Small intestine (tissue), 7 donors: ENCODE data around the gene BOLA1. TPM values are rescaled to one million over a fixed set of nuclear protein-coding genes. Genes with fewer than 3 reads are reported as not detected.
A peak's percentile ranks its signal among the peaks of the same experiment; 100 is the strongest.
"Not testable (repeated sequence)": the region's sequence is repeated elsewhere in the genome, so short reads cannot be mapped to it uniquely, and the experiment has no call there.

Source experiments
- DNase-seq, 2 donors: peaks; one replicate each; pipeline versions ENCODE4 v3.0.0 to v3.0.0-alpha.2; 2013
- FAIRE-seq: peaks from 2 replicates; lab custom pipeline; 2012; peaks lifted over from hg19 to GRCh38; lab: Jason Lieb, UNC
- H3K27ac ChIP-seq, 3 donors: one replicate each; pipeline ENCODE4 v1.5.1; 2013; ENCODE audit warnings: low read length in 2 of 3, mild to moderate bottlenecking in 2 of 3, control low read depth in 1 of 3, inconsistent platforms in 1 of 3, low read depth in 1 of 3, moderate library complexity in 1 of 3
- H3K27me3 ChIP-seq, 3 donors: one replicate each; pipeline ENCODE4 v1.6.1; 2013; ENCODE audit warnings: low read length in 3 of 3, inconsistent platforms in 1 of 3; ENCODE audit not compliant: control insufficient read depth in 3 of 3, insufficient read depth in 3 of 3
- H3K36me3 ChIP-seq, 3 donors: one replicate each; pipeline ENCODE4 v1.6.1; 2013; ENCODE audit warnings: low read length in 3 of 3, inconsistent platforms in 1 of 3, low read depth in 1 of 3, mild to moderate bottlenecking in 1 of 3, moderate library complexity in 1 of 3; ENCODE audit not compliant: control insufficient read depth in 3 of 3, insufficient read depth in 2 of 3
- H3K4me1 ChIP-seq, 3 donors: one replicate each; pipeline ENCODE4 v1.6.1; 2013; ENCODE audit warnings: low read length in 2 of 3, inconsistent platforms in 1 of 3, low read depth in 1 of 3, mild to moderate bottlenecking in 1 of 3, moderate library complexity in 1 of 3; ENCODE audit not compliant: control insufficient read depth in 3 of 3, insufficient read depth in 2 of 3
- H3K4me3 ChIP-seq, 3 donors: one replicate each; pipeline ENCODE4 v1.5.1; 2013; ENCODE audit warnings: low read length in 3 of 3, control low read depth in 1 of 3, inconsistent platforms in 1 of 3, low read depth in 1 of 3, mild to moderate bottlenecking in 1 of 3, moderate library complexity in 1 of 3
- H3K9me3 ChIP-seq, 2 donors: one replicate each; pipeline ENCODE4 v1.6.1; 2013; ENCODE audit warnings: low read depth in 1 of 2, low read length in 1 of 2; ENCODE audit not compliant: control insufficient read depth in 2 of 2, insufficient read depth in 1 of 2
- WGBS, 3 donors: extraction: QIAGEN DNeasy Blood & Tissue Kit; methylation state at CpG; one replicate each; pipeline ENCODE4 v1.1.7; 2013; 5-methylcytosine and 5-hydroxymethylcytosine counted together
- polyA plus RNA-seq, 4 donors: library from polyadenylated mRNA; stranded (reverse) in 3 of 4; unstranded in 1 of 4; fragments of 200-250 nt in 3 of 4; fragments of 120-200 nt in 1 of 4; gene quantifications; one replicate each; pipeline versions ENCODE4 v1.2.1 to v1.2.3, GENCODE V29; 2013
- donor health status: healthy with polysubstance abuse.
- donor health status: control.
- donor health status: control.
- donor health status: Bipolar disorder and iron deficiency.
- donor health status: healthy.

BOLA1 gene
- polyA plus RNA-seq, 4 donors, result 19.7 to 49.4 (median 28.0) TPM

DNA sequence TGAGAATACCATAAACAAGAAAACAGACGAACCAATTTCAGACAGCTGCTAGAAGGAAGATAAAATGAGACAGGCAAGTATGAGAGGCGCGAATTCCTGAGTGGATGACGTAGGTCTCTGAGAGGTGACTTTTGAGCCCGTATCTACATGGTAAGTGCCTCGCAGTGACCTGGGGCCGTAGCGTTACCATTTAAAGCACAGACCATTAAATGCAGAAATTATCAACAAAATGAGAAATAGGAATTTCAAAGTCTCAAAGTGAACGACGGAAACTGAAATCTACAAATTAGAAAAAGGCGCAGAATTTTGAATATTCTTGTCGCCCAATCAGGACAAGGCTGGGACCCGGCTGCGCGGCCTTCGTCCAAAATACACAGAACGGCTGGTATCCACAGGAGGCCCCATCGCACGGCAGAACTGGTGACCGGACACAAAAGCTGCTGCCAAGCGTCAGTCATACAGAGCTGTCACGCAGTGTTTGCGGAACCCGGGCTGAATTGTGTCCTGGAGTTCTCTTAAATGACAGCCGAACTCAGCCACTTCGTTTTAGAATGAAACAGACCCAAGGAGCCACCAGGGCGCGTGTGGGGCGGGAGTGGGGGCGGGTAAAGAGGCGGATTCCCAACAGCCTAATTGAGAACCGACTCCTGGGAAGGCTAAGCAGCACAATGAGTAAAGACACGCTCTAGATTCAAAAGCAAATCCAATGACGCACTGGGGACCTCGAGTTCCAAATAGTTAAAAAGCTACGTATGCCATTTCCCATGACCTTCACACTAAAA lies 13.8 kb upstream of the BOLA1 start:
- FAIRE-seq (no peak), DNase-seq (peak; percentile 86 to 87)
- Histone ChIP-seq H3K9me3 (no peaks in the 10 kb centered on the region), H3K4me1 (peaks cover 0 to 18% (median 5%) of the 10 kb centered on the region in 3 donors), H3K4me3 (peak overlapping the region; percentile 54 to 72 (median 63)), H3K36me3 (no peaks in the 10 kb centered on the region), H3K27ac (peak overlapping the region; percentile 90 to 98 (median 94)), H3K27me3 (no peaks in the 10 kb centered on the region)
- 0 to 1% (median 0%) methylated on average over 36 of the region's 36 CpGs for WGBS, 3 donors

DNA sequence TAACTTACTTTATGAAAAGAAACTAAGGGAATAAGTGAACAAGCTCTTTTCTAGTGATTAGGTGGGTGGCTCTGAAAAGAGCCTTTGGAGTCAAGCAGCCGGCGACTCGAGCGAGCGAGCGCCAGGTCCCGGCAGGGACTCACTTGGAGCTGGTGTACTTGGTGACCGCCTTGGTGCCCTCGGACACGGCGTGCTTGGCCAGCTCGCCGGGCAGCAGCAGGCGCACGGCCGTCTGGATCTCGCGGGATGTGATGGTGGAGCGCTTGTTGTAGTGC lies 13.3 kb upstream of the BOLA1 start:
- H3K9me3 ChIP-seq, H3K36me3 ChIP-seq, FAIRE-seq, H3K27me3 ChIP-seq, DNase-seq: not testable (repeated sequence)
- Histone ChIP-seq H3K27ac (peak overlapping the region; percentile 90 to 98 (median 94)), H3K4me1 (peaks cover 0 to 18% (median 5%) of the 10 kb centered on the region in 3 donors), H3K4me3 (peak overlapping the region; percentile 54 to 72 (median 63))
- 0% methylated on average over 17 to 19 of the region's 19 CpGs for WGBS, 3 donors

- DNase-seq (peak; percentile 98 to 99), FAIRE-seq (no peak)
- Histone ChIP-seq H3K4me1 (peaks cover 0 to 18% (median 5%) of the 10 kb centered on the region in 3 donors), H3K36me3 (no peaks in the 10 kb centered on the region), H3K27ac (peak overlapping the region; percentile 96 to 99 (median 98)), H3K4me3 (peak overlapping the region; percentile 63 to 76 (median 76)), H3K9me3 (no peaks in the 10 kb centered on the region), H3K27me3 (no peaks in the 10 kb centered on the region)
- 0% methylated on average over 62 of the region's 62 CpGs for WGBS, 3 donors
These were observed 12.8 kb upstream of the BOLA1 start for GRCh38 chr1:149886396-149887195.

DNA sequence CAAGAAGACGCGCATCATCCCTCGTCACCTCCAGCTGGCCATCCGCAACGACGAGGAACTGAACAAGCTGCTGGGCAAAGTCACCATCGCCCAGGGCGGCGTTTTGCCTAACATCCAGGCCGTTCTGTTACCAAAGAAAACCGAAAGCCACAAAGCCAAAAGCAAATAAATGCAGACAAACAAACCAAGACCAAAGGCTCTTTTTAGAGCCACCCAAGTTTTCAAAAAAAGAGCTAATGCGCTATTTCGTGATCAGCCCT lies 12.2 kb upstream of the BOLA1 start:
- H3K27me3 ChIP-seq, FAIRE-seq, DNase-seq, H3K9me3 ChIP-seq, H3K36me3 ChIP-seq: not testable (repeated sequence)
- 0% methylated on average over 8 to 13 of the region's 13 CpGs for WGBS, 3 donors
- Histone ChIP-seq H3K4me1 (peaks cover 0 to 17% (median 5%) of the 10 kb centered on the region in 3 donors), H3K27ac (peak overlapping the region; percentile 96 to 99 (median 98)), H3K4me3 (peak overlapping the region; percentile 26 to 76 (median 76))

GRCh38 chr1:149887456-149888246 lies 11.7 kb upstream of the BOLA1 start:
- FAIRE-seq (no peak), DNase-seq (peak; percentile 95 to 98)
- H3K27me3 ChIP-seq, result no peaks in the 10 kb centered on the region
- H3K9me3 ChIP-seq, result no peaks in the 10 kb centered on the region
- 0% methylated on average over 43 to 46 of the region's 46 CpGs for WGBS, 3 donors
- no peaks in the 10 kb centered on the region for H3K36me3 ChIP-seq
- H3K4me3 ChIP-seq, result peak overlapping the region; percentile 26 to 76 (median 76)
- peak overlapping the region; percentile 96 to 99 (median 98) for H3K27ac ChIP-seq
- peaks cover 0 to 15% (median 5%) of the 10 kb centered on the region in 3 donors for H3K4me1 ChIP-seq

DNA sequence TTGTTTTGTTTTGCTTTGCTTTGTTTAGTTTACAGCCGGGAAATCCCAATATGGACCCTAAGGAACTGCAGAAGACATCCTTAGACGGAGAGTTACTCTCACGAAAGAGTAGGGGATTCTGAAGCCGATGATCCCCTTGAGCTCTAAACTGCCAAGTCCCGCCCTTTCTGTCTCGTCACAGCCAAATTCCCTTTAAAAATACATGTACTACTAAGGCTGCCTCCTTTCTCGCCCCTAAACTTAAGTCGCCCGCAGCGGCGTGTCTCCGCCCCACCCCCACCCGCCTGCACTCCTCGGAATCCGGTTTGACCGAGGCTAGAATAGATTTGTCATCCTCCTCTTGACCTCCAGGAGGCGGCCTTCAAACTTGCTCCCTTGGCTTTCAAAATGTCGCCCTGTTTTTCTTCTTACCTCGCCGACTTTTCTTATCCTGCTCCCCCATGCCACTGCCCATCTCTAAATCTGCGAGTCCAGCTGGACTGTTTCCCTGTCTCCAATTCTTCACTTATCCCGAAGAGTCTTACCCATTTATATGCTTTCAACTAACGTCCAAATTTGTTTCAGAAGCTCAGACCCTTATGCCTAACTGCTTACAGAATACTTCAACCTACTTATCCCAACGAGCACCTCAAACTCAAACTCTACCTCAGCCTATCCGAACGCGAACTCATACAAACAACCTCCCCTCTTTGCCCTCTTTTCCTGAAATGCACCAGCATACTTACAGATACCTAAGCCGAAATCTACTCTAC lies 10.9 kb upstream of the BOLA1 start:
- Histone ChIP-seq H3K4me3 (peak overlapping the region in 2 of 3 donors; percentile 76), H3K36me3 (no peaks in the 10 kb centered on the region), H3K27ac (peak overlapping the region; percentile 96 to 99 (median 98)), H3K9me3 (no peaks in the 10 kb centered on the region), H3K4me1 (peaks cover 0 to 14% (median 5%) of the 10 kb centered on the region in 3 donors), H3K27me3 (no peaks in the 10 kb centered on the region)
- 3 to 8% (median 7%) methylated on average over 28 of the region's 28 CpGs for WGBS, 3 donors
- FAIRE-seq (no peak), DNase-seq (peak; percentile 90 to 93)

DNA sequence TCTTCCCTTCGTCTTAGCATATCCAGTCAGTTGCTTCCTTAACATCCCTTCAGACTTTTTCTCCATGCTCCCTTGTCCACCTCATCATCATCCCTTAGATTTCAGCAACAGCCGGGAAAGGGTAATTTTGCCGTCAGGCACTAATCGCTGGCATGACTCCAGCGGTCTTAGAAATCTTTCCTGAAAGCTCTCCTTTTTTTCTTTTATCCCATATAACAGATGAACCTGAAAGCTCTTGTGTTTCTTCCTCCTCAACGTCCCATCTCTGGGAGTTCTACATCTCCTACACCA lies 10.4 kb upstream of the BOLA1 start:
- no peak for DNase-seq

DNA sequence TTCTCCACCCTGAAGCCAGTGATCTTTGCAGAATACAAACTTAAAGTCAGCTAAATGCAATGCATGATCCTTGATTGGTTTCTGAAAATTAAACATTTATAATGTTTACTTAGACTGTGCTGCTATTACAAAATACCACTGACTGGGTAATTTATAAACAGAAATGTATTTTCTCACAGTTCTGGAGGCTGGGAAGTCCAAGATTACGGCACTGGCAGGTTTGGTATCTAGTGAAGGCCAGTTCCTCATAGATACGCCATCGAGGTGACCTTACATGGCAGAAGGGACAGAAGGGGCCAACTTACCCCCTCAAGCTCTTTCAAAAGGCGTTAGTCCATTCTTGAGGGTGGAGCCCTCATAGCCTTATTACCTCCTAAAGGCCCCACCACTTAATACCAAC lies 2.8 kb upstream of the BOLA1 start:
- Histone ChIP-seq H3K36me3 (no peaks in the 10 kb centered on the region), H3K27me3 (no peaks in the 10 kb centered on the region), H3K4me3 (no peak overlapping the region), H3K4me1 (peaks cover 3 to 11% (median 6%) of the 10 kb centered on the region in 3 donors), H3K27ac (no peak overlapping the region), H3K9me3 (peaks cover 0 to 3% of the 10 kb centered on the region in 2 donors)
- DNase-seq (no peak), FAIRE-seq (no peak)
- WGBS, 3 donors, result 78 to 92% (median 91%) methylated on average over 4 of the region's 4 CpGs

More for the DNA sequence above, 10.4 kb upstream of the BOLA1 start:
- Histone ChIP-seq H3K4me1 (peaks cover 0 to 11% (median 5%) of the 10 kb centered on the region in 3 donors), H3K27ac (peak overlapping the region in 2 of 3 donors; percentile 96 to 98), H3K4me3 (peak overlapping the region in 2 of 3 donors; percentile 76), H3K9me3 (no peaks in the 10 kb centered on the region), H3K27me3 (no peaks in the 10 kb centered on the region), H3K36me3 (no peaks in the 10 kb centered on the region)
- WGBS, 3 donors, result 29 to 52% (median 46%) methylated on average over 6 of the region's 6 CpGs
- no peak for FAIRE-seq
